NCI-H446 (cell line): ENCODE results near the gene TMPO.
"Not testable (repeated sequence)": the region's sequence is repeated elsewhere in the genome, so short reads cannot be mapped to it uniquely, and the experiment has no call there.

Source experiments
- DNase-seq, 2 experiments: peaks; one replicate each; lab custom pipeline; 2025; lab: John Stamatoyannopoulos, UW

TMPO gene

DNA sequence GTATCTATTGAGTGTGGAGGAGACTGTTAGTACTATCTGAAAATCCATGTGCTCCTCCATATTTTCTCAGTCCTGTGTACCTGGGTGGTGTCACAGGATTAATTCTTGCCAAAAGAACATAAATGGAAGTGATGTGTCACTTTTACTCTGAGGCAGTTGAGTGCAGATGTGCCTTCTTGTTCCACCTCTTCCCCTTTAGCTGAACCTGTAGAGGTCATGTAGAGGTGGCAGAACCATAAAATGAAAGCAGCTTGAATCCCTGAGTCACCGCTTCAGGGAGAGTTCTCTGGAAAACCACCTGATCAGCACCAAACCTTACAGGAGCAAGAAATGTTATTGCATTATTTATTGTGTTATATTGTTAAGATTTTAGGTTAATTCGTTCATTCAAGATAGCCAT, 63.4 kb downstream of the TMPO start:
- no peak for DNase-seq

GRCh38 chr12:98579347-98579746, 64.0 kb downstream of the TMPO start:
- no peak for DNase-seq

DNA sequence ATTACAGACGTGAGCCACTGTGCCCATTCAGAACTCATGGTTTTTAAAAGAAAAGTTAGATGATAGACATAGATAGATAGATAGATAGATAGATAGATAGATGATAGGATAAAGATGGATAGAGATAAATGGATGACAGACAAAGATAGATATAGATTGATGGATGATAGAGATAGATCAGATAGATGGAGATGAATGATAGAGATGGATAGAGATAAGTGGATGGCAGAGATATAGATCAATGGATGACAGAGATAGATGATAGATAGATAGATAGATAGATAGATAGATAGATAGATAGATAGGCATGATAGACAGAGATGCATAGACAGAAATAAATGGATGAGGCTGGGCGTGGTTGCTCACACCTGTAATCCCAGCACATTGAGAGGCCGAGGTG, 64.4 kb downstream of the TMPO start:
- no peak for DNase-seq

GRCh38 chr12:98580695-98581094, 65.3 kb downstream of the TMPO start:
- DNase-seq, result no peak

- DNase-seq, result no peak
These were observed 65.7 kb downstream of the TMPO start for GRCh38 chr12:98581101-98581500.

DNA sequence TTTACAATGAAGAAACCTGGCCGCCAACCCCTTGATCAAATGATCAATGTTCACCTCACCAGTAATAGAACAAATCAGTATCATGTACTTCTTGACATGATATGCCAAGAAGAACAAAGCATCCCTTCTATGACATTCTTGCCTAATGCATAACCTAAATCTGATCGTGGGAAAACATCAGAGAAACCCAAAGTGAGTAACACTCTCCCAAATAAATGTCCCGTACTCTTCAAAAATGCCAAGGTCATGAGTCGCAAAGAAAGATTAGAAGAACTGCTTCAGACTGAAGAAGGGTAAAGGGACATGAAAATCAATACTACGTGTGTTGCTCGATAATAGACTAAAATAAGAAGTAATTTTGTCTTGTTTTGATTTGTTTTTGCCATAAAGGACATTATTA, 66.7 kb downstream of the TMPO start:
- no peak for DNase-seq

DNA sequence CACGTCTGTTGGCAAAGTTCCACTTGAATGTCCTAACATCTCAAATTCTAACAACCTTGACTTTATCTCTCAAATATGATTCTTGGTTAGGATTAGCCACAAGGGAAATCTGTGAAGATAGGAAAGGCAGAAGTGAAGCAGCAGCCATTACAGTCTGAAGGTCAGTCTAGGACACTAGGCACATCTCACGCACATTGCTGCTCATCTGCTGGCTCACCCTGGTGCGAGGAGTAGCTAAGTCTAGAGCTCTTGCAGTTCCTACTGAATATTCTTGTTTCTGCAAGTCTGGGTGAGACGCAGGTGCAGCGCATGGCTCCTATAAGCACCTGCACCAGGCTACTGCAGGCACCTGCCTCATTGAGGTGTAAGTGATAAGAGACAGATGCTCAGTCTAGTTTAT, 71.7 kb downstream of the TMPO start:
- DNase-seq, result no peak

- no peak for DNase-seq
These were observed 75.8 kb downstream of the TMPO start for GRCh38 chr12:98591209-98591608.

GRCh38 chr12:98592825-98593322, 77.5 kb downstream of the TMPO start:
- no peak for DNase-seq

- DNase-seq, result peak; percentile 93 to 99
These were observed 78.1 kb downstream of the TMPO start, which contains the start of gene SLC25A3 for GRCh38 chr12:98593351-98594049. Gene SLC25A3 (plus strand): TSS chr12:98593686. CDS start chr12:98593979, 293 bp downstream.

GRCh38 chr12:98594050-98594835, 78.9 kb downstream of the TMPO start:
- DNase-seq, result no peak

DNA sequence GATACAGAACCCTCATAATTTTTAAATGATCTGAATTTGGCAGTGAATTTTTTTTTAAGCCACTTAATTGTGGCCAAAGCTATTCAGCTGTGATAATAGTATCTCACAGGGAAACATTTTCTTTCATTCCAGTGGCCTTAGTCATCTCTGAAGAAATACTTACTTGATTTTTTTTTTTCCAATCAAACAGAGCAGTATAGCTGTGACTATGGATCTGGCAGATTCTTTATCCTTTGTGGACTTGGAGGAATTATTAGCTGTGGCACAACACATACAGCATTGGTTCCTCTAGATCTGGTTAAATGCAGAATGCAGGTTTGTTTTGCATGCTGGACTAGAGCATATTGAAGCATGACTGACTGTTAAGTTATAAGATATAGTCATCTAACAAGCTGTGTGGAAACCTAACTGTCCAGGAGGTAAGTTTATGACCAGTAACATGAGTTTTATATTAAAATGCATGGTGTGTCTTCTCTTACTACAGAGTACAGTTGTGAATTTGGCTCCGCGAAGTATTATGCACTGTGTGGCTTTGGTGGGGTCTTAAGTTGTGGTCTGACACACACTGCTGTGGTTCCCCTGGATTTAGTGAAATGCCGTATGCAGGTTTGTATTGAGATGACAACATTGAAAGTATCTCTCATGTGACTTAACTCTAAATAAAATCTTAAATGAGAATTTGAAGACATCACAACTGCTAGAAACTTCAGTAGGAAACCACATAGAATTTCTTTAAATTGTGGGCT, 80.0 kb downstream of the TMPO start:
- no peak for DNase-seq

DNA sequence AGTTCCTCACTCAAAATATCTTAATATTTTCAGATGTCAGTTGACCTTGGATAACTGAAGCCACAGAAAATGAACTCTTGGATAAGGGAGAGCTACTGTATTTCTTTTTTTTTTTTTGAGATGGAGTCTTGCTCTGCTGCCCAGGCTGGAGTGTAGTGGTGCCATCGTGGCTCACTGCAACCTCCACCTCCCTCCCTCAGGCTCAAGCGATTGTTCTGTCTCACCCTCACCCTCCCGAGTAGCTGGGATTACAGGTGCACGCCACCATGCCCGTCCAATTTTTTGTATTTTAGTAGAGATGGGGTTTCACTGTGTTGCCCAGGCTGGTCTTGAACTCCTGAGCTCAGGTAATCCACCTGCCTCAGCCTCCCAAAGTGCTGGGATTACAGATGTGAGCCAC, 81.9 kb downstream of the TMPO start:
- DNase-seq, result not testable (repeated sequence)
